GM19099 (cell line): ENCODE data around the gene ZNHIT1.

ENCODE experiments used
- POLR2A ChIP-seq: IDR thresholded peaks from 3 replicates; pipeline ENCODE4 v1.6.1; 2011; ENCODE audit warnings: low read depth; ENCODE audit not compliant: insufficient read length; ENCODE audit errors: extremely low read depth

The ZNHIT1 gene

DNA sequence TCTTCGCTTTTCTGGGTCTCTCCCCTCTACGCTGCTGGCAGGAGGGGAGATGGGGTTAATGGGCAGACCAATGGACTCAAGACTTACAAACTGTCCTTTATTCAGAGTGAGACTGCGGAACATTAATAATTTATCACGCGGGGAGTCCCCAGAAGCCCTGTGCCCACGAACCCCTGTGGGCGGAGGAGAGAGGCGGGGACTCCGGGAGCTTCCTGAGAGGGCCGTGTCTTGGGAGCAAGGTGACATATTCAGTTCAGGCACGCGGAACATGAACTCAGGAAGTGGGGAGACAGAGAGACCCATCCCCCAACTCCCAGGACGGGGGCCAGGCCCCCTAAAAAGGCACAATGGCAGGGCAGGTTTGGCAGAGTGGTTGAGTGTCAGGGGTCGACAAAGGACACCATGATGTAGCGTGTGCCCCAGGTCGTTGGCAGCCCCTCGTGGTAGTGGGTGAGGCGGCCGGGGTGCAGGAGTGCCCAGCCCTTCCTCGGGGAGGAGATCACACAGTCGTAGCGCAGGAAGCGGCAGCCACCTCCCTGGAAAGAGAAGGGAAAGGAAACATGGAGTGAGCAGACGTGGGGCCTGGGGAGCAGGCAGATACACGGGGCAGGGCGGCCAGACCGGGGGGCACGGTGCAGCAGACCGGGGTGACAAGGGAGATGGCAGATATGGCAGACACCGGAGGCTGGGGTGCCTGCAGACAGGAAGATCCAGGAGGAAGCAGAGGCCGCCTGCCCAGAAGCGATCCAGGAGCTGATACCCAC lies 11.9 kb upstream of the ZNHIT1 start:
- TF ChIP-seq POLR2A, result no peak

- no peak for TF ChIP-seq POLR2A
Measured at GRCh38 chr7:101206665-101207042, 11.3 kb upstream of the ZNHIT1 start.

DNA sequence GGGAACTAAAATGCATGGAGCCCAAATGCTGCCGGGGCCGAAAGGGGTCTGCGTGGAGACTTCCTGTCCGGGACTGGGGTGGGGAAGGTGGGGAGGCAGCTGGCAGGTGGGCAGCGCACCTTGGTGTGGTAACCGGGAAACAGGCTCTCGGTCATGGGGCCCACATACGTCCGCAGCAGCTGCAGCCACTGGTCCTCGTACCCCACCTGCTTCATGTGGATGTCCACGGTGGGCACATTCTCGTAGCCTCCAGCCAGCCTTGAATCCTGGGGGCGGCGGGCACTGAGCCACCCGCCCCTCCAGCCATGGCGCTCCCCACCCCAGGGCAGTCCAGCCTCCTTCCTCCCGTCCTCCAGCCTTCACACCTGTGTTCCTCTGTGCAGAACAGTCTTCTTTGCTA lies 10.5 kb upstream of the ZNHIT1 start:
- TF ChIP-seq POLR2A, result no peak

- TF ChIP-seq POLR2A, result no peak
Measured at GRCh38 chr7:101208794-101209193, 9.2 kb upstream of the ZNHIT1 start.

DNA sequence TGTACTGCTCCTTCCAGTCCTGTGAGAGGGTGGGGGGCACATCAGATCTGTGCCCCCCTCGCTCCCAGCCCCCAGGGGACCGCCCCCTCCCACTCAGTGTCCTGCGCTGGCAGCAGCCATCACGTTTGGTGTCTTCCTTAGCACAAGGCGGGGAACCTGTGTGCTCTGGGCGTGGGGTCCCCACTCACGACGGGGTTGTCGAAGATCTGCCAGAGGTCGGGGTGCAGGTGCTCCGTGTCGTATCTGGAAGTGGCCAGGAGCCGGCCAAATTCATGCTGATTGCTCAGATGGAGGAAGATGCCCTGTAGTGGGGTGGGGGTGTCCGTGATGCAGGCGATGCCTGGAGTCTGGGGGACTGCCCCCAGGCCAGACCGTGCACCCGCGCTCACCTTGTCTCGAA lies 7.8 kb upstream of the ZNHIT1 start:
- TF ChIP-seq POLR2A, result no peak

- TF ChIP-seq POLR2A, result no peak
Measured at GRCh38 chr7:101211501-101211900, 6.5 kb upstream of the ZNHIT1 start.

DNA sequence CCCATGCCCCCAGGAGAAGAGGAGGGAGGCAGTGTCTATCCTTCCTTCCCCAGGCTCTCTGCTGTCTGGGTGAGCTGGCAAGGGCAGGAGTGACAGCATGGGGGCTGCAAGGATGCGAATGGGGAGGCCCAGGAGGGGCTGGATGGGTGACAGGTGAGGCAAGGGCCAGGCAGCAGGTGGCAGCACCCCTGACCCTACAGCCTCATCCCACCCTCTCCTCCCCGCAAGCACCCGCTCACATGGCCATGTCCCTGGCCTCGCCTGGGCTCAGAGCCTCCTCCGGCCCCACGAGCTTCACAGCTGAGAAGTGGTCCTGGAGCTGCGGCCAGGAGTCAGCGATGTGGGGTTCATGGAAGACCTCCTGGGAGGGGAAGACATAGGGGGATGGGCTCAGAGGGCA lies 6.0 kb upstream of the ZNHIT1 start:
- no peak for TF ChIP-seq POLR2A

DNA sequence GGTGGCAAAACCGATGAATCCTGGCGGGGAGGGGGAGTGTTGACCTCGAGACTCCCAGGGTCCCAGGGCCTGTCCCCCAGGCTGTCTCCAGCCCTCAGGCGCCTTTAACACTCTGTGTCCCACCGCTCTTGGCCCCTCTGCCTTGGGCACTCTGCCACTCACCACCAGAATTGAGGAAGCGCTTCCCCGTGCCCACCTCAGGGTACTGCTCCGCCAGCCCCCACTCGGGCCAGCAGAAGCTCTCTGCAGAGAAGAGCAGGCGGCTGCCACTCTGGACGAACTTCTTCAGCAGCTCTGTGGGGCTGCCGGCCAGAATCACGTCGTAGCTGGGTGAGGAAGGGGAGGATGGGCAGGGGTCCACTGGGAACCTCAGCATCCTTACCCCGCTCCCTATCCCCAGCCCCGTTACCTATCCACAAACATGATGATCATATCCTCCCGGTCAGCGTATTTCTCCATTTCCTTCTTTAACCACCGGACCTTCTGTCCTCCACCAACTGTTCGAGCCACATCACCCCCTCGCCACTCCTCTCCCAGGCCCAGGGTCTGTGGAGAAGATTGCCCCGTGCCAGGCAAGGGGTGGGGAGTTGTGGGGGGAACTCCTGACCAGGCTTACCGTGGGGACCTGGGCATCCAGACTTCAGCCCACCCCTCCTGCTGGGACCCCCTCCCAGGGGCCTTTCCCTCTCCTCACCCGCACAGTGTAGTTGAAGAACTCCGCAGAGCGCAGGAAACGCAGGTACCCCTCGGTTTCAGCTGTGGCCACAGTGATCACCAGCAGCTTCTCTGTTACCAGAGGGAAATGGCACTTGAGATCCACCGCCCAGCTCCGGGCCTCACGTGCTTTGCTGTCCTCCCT lies 1.7 kb upstream of the ZNHIT1 start:
- TF ChIP-seq POLR2A, result no peak

DNA sequence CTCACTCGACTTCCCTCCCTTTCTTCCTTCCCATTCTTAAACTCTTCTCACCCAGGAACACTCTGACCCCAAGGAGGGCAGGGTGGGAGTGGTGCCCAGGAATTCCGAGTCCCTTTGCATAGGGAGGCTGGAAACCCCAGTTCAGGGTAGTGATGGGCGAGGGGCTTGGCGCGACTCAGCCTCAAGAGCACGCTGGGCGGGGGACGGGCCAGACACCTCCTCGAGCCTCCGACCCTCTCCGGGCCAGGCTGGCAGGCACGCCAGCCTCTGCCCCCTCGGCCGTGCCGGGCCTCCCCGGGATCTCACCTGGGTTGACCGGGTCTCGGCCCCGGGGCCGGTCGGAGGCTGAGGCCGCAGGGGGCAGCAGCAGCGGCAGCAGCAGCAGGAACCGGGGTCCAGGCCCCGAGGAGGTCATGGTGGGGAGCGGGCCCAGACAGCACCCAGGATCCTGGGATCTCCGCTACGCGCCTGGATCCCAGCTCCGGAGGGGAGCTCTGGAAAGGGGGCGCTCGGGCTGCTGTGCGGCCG lies 1.0 kb upstream of the ZNHIT1 start:
- no peak for TF ChIP-seq POLR2A

DNA sequence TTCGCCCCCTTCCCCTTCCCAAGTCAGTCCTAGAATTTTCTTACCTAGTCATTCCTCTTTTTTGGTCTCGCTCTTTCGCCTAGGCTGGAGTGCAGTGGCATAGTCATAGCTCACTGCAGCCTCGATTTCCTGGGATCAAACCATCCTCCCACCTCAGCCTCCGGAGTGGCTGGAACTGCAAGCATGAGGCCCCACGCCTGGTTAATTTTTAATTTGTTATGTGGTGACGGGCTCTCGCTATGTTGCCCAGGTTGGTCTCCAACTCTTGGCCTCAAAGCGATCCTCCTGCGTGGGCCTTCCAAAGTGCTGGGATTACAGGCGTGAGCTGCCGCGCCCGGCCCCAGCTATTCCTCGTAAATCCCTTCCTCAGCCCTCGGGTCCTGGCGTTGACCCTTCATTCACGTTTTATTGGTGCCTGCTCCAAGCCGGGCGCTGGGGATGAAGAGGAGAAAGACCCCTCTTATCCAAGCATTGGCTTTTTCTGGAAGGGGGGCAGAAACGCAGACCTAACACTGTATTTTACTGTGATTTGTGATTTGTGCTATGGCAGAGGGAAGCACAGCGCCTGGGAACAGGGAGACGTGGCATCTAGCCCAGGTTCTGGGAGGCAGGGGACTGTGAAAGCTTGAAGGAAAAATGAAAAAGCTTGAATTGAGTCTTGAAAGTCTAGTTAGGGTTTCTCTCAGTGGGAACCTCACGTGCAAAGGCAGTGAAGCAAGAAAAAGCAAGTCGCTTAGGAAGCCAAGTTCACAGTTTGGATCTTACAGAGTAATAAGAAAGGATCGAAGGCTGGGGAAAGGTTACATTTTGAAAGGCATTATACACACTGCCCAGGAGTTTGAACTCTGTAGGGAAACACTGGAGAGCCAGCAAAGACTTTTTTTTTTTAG lies 516 bp downstream of the ZNHIT1 start:
- TF ChIP-seq POLR2A, result peak; percentile 44

DNA sequence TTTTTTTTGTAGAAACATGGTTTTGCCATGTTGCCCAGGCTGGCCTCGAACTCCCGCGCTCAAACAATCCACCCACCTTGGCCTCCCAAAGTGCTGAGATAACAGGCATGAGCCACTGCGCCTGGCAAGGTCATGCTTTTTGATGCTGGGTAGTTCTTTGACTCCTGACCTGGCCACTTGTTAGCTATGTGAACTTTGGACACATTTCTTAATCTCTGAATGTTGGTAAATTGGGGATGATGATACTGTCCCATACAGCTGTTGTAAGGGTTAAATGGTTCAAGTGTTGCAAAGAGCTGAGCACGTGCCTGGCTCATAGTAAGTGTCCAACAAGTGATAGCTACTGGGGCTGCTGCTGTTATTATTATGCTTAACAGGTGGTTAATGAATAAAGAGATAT lies 2.3 kb downstream of the ZNHIT1 start:
- TF ChIP-seq POLR2A, result no peak

DNA sequence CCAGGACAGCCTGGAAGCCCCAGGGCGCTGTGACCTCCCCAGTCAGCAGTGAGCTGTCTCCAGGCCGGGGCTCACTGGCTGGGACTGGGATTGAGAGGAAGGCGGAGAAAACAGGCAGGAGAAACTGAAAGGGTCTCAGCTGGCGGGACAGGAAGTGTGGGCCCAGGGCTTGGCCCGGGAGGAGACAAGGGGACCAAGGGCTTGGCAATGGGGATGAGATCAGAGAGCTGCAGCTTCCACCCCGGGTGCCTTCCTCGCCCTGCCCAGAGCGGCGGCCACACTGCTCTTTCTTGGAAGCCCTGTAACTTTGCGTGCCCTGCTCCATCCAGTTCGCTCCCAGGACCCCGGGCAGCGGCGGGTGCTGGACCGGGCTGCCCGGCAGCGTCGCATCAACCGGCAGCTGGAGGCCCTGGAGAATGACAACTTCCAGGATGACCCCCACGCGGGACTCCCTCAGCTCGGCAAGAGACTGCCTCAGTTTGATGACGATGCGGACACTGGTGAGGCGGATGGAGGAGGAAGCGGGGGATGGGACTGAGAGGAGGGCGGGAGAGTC lies 4.4 kb downstream of the ZNHIT1 start:
- TF ChIP-seq POLR2A, result no peak

DNA sequence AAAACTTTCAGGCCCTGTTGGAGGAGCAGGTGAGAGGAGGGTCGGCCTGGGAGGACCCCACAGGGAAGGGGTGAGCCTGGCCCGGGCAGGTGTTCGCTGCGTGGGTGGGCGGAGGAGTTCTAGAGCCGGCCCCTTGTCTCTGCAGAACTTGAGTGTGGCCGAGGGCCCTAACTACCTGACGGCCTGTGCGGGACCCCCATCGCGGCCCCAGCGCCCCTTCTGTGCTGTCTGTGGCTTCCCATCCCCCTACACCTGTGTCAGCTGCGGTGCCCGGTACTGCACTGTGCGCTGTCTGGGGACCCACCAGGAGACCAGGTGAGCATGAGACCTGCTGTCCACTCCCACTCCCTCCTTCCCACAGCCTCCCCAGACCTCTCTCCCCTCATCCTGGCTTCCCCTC lies 5.6 kb downstream of the ZNHIT1 start:
- TF ChIP-seq POLR2A, result no peak

GRCh38 chr7:101225650-101226049 lies 7.7 kb downstream of the ZNHIT1 start:
- TF ChIP-seq POLR2A, result no peak

DNA sequence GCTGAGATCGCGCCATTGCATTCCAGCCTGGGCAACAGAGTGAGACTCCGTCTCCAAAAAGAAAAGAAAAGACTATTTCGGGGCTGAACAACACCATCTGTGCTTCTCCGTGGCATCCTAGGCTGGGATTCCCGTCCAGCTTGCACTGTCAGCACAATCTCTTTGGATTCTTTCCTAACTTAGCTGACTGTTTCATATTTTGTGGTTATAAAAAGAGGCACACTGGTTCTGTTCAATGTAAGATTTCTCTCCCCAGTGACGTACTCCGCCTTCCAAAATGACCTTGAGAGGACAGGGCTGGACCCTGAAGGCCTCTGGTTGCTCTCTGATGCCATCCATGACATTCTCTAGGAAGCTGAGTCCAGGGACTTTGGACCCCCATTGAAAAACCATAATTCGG lies 8.8 kb downstream of the ZNHIT1 start:
- no peak for TF ChIP-seq POLR2A
